Heart left ventricle (tissue), 13 donors: ENCODE data around the gene FBXW4.

ENCODE experiments used
- CTCF ChIP-seq, 12 donors: fragments of 200-600 bp; sonication (generic) in 4 of 12; IDR thresholded peaks; one replicate each; pipeline versions ENCODE4 v1.5.0 to v1.8.0; 2018 to 2022; ENCODE audit warnings: antibody characterized with exemption in 12 of 12, mild to moderate bottlenecking in 5 of 12
- POLR2A ChIP-seq, 2 donors: fragments of 450-650 bp; IDR thresholded peaks; one replicate each; pipeline ENCODE4 v1.6.1; 2017; ENCODE audit warnings: antibody characterized with exemption in 2 of 2, mild to moderate bottlenecking in 2 of 2, moderate library complexity in 2 of 2
- donor health status: ischemic (EF 13 %, LVEDD 7.1; RV severe dilation, severe dysfunction).
- donor health status: DM: no; HTN: yes; CAD: no.
- donor health status: DM: no; HTN: no; CAD: no.
- donor health status: ischemic (EF 25% LVEDD 6.9; RV normal size, moderate dysfunction).
- donor health status: ischemic (EF 25% LVEDD 5.7; RV mildly dilated, moderate dysfunction).
- donor health status: ischemic (EF 35%, LVEDD 5.7; RV mildly dilated, moderate dysfunction).
- donor health status: nonischemic (EF 11% LVEDD 7.7; RV severe dilation, severe dysfunction).
- donor health status: DM: yes; HTN: yes; CAD: no.
- donor health status: PGD.
- donor health status: ischemic (EF 29% LVEDD 5.4; RV normal size, mild dysfunction).
- donor health status: nonischemic (EF 23%, LVEDD 6.1; RV moderate dilation, normal function).

- TF ChIP-seq CTCF (IDR thresholded peaks at IDR 0.05) (no peak), POLR2A (IDR thresholded peaks at IDR 0.05) (peak; percentile 23 to 37)
Measured at GRCh38 chr10:101694674-101695403, at the start of gene FBXW4.
